PC-9 (cell line): Measurements from ENCODE around the gene RELA.

Source experiments
- CTCF ChIP-seq: fragments of 200-600 bp; sonication (generic); conservative IDR thresholded peaks from 2 replicates; pipeline ENCODE4 v1.6.1; 2017; ENCODE audit warnings: mixed run types, antibody characterized with exemption, mild to moderate bottlenecking, moderate library complexity
- EZH2 ChIP-seq: fragments of 200-600 bp; sonication (generic); IDR thresholded peaks from 2 replicates; pipeline ENCODE4 v1.8.0; 2017; ENCODE audit warnings: antibody characterized with exemption, low read depth

GRCh38 chr11:65622011-65622410 lies 40.7 kb downstream of the RELA start:
- TF ChIP-seq CTCF (no peak), EZH2 (no peak)
